HG02759 (cell line): ENCODE measurements around the gene PCYT1A.
"Not testable (repeated sequence)": the region's sequence is repeated elsewhere in the genome, so short reads cannot be mapped to it uniquely, and the experiment has no call there.

Experiments used
- ATAC-seq: cut with Tn5 transposase; IDR thresholded peaks from one replicate; pipeline ENCODE4 v1.9.1; 2021; ENCODE audit warnings: mild to moderate bottlenecking, moderate library complexity; ENCODE audit not compliant: unreplicated experiment

PCYT1A gene

GRCh38 chr3:196287440-196288140 is at the start of gene PCYT1A:
Gene PCYT1A, minus strand, starts transcription at chr3:196287726. Its CDS starts 17,195 bp downstream, at chr3:196270531.
- ATAC-seq, result peak; percentile 84

GRCh38 chr3:196336319-196337145 is 49.0 kb upstream of the PCYT1A start:
- no peak for ATAC-seq

GRCh38 chr3:196335503-196335948 is 48.0 kb upstream of the PCYT1A start:
- ATAC-seq, result no peak

DNA sequence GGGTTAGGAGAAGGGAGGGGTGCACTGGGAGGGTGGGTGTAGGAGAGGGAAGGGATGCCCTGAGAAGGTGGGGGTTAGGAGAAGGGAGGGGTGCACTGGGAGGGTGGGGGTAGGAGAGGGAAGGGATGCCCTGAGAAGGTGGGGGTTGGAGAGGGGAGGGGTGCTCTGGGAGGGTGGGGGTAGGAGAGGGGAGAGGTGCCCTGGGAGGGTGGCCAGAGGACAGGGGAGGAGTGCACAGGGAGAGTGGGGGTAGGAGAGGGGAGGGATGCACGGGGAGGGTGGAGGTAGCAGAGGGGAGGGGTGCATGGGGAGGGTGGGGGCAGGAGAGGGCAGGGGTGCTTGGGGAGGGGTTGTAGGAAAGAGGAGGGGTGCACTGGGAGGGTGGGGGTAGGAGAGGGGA is 47.5 kb upstream of the PCYT1A start:
- ATAC-seq, result no peak

- ATAC-seq, result no peak
Observed at GRCh38 chr3:196332168-196332567, 44.6 kb upstream of the PCYT1A start.

GRCh38 chr3:196327405-196327804 is 39.9 kb upstream of the PCYT1A start:
- ATAC-seq, result no peak

GRCh38 chr3:196326936-196327335 is 39.4 kb upstream of the PCYT1A start:
- no peak for ATAC-seq

- no peak for ATAC-seq
Observed at GRCh38 chr3:196323691-196324090, 36.2 kb upstream of the PCYT1A start.

DNA sequence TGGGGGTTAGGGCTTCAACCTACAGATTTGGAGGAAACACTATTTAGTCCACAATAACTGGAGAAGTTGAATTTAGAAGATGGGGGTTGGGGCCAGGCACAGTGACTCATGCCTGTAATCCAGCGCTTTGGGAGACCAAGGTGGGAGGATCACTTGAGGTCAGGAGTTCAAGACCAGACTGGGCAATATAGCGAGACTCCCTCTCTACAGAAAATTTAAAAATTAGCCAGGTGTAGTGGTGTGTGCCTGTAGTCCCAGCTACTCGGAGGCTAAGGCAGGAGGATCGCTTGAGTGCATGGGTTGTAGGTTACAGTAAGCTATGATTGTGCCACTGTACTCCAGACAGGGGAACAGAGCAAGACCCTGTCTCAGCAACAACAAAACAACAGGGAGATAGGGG is 35.5 kb upstream of the PCYT1A start:
- no peak for ATAC-seq

GRCh38 chr3:196321162-196321561 is 33.6 kb upstream of the PCYT1A start:
- ATAC-seq, result no peak

DNA sequence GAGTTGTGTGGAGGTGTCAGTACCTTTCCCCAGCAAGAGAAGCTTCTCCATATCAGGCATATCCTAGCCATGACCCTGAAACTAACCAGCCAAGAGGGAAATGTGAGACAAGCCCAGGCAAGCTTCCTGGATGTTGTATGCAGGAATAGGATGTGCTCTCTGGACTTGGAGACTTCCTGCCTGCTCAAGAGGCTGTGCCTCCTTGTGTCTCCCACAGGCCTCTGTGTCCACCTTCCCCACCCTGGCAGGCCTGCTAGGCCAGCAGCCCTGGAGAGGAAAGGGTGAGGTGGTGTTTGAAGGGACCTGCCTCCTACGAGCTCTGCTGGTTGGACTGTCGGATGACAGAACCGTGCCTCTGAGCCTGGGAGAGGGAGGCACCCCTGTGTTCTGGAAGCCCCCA is 32.6 kb upstream of the PCYT1A start:
- no peak for ATAC-seq

- peak; percentile 94 for ATAC-seq
Observed at GRCh38 chr3:196317687-196318467, 30.4 kb upstream of the PCYT1A start, which contains the start of gene DYNLT2B. Gene DYNLT2B, minus strand, starts transcription at chr3:196318240. Its CDS starts 88 bp downstream, at chr3:196318152.

- not testable (repeated sequence) for ATAC-seq
Observed at GRCh38 chr3:196316799-196317686, 29.5 kb upstream of the PCYT1A start.

- no peak for ATAC-seq
Observed at GRCh38 chr3:196315821-196316220, 28.3 kb upstream of the PCYT1A start.

DNA sequence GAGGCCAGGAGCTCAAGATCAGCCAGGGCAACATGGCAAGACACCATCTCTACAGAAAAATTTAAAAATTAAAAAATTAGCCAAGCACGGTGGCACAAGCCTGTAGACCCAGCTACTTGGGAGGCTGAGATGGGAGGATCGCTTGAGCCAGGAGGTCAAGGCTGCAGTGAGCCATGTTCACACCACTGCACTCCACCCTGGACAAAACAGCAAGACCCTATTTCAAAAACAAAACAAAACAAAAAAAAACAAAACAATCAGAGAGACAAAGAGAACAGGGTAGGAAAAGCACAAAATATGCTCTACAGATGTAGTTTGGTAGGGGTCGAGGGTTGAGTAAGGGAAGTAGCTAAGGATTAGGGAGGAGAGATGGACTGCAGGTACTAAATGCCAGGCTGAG is 27.1 kb upstream of the PCYT1A start:
- ATAC-seq, result no peak

DNA sequence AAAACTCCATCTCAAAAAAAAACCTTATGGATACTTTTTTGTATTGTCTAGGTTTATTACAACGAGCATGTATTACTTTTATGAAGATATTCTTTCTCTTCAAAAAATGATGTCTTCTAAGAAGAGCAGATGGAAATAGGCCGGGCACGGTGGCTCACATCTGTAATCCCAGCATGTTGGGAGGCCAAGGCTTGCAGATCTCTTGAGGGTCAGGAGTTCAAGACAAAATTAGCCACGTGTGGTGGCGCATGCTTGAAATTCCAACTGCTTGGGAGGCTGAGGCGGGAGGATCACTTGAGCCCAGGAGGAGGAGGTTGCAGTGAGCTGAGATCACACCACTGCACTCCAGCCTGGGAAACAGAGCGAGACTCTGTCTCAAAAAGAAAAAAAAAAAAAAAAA is 26.6 kb upstream of the PCYT1A start:
- ATAC-seq, result not testable (repeated sequence)

DNA sequence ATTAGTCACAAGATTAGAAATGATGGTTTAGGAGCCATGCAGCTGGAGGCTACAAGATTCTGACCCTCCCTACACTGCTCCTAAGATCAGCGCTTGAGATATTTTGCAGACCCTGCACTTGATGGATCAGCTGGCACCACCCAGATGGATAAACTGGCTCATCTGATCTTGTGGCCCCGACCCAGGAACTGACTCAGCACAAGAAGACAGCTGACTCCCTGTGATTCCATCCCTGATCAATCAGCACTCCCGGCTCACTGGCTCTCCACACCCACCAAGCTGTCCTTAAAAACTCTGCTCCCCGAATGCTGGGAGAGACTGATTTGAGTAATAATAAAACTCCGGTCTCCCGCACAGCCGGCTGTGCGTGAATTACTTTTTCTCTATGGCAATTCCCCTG is 15.4 kb upstream of the PCYT1A start:
- ATAC-seq, result not testable (repeated sequence)

- ATAC-seq, result not testable (repeated sequence)
Observed at GRCh38 chr3:196302551-196302950, 15.0 kb upstream of the PCYT1A start.

GRCh38 chr3:196298521-196298920 is 11.0 kb upstream of the PCYT1A start:
- ATAC-seq, result no peak

DNA sequence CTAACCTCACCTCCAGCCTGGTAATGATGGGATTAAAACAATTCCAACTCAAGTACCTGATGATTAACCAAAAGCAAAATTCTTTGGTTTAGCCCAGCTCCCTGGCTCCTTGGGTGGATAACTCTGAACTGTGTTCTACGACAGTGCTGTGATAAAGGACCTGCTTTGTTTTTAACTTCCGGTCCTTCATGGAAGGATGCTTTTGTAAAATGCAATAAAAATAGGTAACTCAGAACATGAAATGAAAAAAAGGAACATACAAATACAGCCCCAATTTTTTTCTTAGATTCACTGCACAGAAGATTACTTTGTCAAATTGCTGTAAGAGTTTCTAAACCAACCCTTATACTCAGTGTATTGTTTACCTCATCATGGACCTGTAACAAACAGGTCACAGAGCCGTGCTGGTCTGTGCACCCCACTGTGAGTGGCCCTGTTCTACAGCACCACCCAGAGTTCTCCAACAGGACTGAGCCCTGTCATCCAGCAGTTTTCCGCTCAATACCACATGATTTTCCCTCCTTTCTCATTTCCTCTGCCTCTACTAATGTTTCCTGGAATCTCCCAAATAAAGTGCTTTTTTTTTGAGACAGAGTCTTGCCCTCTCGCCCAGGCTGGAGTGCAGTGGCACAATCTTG is 4.9 kb upstream of the PCYT1A start:
- ATAC-seq, result no peak
